ENCODE measurements around the gene MBNL2. TPM values are rescaled to one million over a fixed set of nuclear protein-coding genes. Genes with fewer than 3 reads are reported as not detected.
A peak's percentile ranks its signal among the peaks of the same experiment; 100 is the strongest.

Gene MBNL2
- total and polyA plus RNA-seq, 5 donors: 23.2 to 89.6 (median 75.8) TPM

DNA sequence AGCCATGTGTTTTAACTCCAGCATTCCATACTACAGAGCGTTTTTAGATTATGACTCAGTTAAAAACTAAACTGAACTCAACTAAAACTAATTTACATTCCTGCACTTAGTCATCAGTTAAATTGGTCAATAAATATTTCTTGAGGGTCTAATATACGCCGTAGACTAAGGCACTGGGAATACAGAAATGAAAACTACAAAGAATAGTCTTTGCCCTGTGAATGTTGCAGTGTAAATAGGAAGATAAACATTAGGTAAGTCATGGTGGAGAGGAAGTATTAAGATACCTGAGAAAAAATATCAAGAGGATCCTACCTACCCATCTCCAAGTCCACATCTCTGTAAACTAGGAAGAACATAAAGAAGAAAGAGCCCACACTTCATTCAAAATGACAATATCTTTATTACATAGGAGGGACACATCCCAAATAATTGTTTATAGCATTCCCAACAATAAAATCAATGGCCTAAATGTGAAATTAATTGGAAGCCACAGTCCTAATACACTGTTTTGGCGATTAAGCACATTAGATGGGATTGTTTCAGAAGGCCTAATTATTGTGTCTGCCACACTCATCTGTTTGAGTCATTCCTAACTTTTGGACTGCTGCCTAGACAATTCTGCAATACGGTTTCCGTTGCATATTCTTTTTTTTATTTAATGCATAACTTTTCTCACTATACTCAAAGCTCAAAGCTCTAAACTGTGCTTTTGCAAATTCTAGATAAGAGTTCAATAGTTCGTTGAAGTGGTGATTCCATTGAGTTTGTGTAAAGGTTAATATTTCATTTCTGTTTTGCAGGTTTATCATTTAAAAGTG lies 52.9 kb downstream of the MBNL2 start:
- intact Hi-C loops (cut with DNase I): loop anchor here in 1 of 4 donors (10.0 kb wide), 1 partner anchor 50 kb away; the partner anchor contains the start of gene MBNL2
- no peak overlapping the region for H3K4me3 ChIP-seq (ENCODE audit: low read length)
- ATAC-seq (peak; percentile 27 to 56), DNase-seq (no peak)
- WGBS: 41% methylated on average over 7 of the region's 7 CpGs
- H3K4me1 ChIP-seq (ENCODE audit: control insufficient read depth, insufficient read depth, low read length): peaks cover 13% of the 10 kb centered on the region
- no peak overlapping the region for H3K27ac ChIP-seq (ENCODE audit: low read length)
- H3K9me3 ChIP-seq (ENCODE audit: control insufficient read depth, low read length): no peaks in the 10 kb centered on the region
- no peaks in the 10 kb centered on the region for H3K27me3 ChIP-seq (ENCODE audit: control insufficient read depth, insufficient read depth)

DNA sequence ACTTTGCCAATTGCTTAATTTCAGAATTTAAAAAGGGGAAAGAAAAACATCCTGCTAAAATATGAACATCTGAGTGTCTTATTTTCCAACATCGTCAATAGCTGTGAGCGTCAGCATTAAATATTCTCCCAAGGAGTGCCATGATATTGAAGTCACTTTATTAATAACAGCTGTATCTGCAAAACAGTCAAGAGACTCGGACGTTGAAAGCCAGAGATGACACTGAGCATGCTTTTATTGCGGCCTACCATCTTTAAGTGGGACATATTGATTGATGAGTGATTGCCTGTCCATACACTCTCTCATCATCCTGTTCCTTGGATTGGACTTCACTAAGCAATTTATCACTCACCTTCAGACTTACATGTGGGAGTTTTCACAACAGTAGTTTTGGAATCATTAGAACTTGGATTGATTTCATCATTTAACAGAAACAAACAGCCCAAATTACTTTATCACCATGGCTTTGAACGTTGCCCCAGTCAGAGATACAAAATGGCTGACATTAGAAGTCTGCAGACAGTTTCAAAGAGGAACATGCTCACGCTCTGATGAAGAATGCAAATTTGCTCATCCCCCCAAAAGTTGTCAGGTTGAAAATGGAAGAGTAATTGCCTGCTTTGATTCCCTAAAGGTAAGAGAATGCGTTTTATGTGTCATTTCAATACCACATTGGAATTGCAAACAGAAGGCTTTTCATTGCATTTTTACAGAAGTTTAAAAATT lies 53.8 kb downstream of the MBNL2 start:
- intact Hi-C loops (cut with DNase I): loop anchor here in 1 of 4 donors (10.0 kb wide), 1 partner anchor 51 kb away; the partner anchor contains the start of gene MBNL2
- 65% methylated on average over 8 of the region's 8 CpGs for WGBS
- Histone ChIP-seq H3K9me3 (ENCODE audit: control insufficient read depth, low read length) (no peaks in the 10 kb centered on the region), H3K27me3 (ENCODE audit: control insufficient read depth, insufficient read depth) (no peaks in the 10 kb centered on the region), H3K4me1 (ENCODE audit: control insufficient read depth, insufficient read depth, low read length) (peaks cover 13% of the 10 kb centered on the region), H3K27ac (ENCODE audit: low read length) (no peak overlapping the region), H3K4me3 (ENCODE audit: low read length) (no peak overlapping the region)
- DNase-seq: no peak
- ATAC-seq: no peak

DNA sequence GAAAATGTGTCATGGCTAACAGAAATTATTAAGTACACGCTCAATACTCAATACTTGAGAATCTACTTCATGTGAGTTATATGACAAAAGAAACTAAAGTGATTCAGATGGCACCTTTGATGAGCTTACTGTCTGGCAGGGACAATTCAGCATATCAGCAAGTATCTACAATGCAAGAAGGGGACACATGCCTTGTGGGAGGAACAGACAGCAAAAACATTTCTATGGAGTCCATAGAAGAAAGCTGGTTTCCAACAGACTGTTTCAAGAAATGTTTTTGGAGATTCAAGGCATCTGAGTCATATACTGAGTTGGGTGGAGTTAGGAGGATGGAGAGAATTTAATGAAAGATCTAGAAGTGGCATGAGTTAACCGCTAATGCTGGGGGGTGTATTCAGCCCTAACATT lies 54.7 kb downstream of the MBNL2 start:
- H3K4me1 ChIP-seq (ENCODE audit: control insufficient read depth, insufficient read depth, low read length): peaks cover 13% of the 10 kb centered on the region
- no peaks in the 10 kb centered on the region for H3K27me3 ChIP-seq (ENCODE audit: control insufficient read depth, insufficient read depth)
- H3K27ac ChIP-seq (ENCODE audit: low read length): no peak overlapping the region
- H3K4me3 ChIP-seq (ENCODE audit: low read length): no peak overlapping the region
- H3K9me3 ChIP-seq (ENCODE audit: control insufficient read depth, low read length): no peaks in the 10 kb centered on the region
- WGBS: 91% methylated on average over 2 of the region's 2 CpGs
- intact Hi-C loops (cut with DNase I): loop anchor here in 1 of 4 donors (10.0 kb wide), 1 partner anchor 52 kb away; the partner anchor contains the start of gene MBNL2
- DNase-seq: no peak
- ATAC-seq: no peak

DNA sequence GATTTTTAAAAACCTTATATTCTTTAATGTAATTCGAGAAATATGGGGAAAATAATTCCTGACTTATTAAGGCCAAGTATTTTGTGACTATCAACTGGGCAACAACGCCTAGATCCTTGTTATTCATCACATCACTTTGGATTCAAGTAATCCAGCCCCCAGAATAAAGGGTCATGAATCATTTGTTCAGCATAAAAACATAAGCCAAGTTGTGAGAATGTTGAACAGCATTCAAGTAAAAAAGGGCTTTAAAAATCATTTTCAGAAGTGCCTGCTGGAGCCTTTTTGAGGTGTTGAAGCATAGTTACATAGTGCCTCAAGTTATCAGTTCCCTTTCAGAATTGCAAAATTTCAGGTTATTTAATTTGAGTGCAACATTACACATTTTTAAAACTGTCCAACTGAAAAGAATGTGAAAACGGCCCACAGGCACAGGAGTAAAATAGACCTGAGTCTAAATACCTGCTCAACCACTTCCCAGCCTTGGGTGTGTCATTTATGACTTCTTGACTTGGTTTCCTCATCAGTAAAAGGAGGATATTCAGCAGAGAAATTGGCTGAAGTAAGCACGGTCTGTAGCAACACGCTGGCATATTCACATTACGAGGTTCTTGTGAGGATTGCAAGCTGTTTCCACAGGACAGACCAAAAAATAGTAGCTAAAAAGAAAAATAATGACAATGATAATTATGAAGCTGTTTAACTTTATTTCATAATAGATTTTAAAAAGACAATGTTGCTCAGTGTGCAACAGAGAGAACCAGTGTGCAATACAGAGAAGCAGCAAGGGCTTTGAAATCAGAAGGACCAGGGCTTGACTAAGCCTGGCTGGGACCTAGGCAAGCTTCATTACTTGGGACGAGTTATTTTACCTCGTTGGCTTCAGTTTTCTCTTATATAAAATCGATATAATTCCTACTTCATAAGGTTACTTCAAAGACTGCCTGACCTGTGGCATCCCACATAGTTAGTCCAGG lies 56.6 kb downstream of the MBNL2 start:
- intact Hi-C loops (cut with DNase I): loop anchor here in 1 of 4 donors (10.0 kb wide), 1 partner anchor 54 kb away; the partner anchor contains the start of gene MBNL2
- 62% methylated on average over 9 of the region's 9 CpGs for WGBS
- Histone ChIP-seq H3K4me3 (ENCODE audit: low read length) (no peak overlapping the region), H3K4me1 (ENCODE audit: control insufficient read depth, insufficient read depth, low read length) (peaks cover 21% of the 10 kb centered on the region), H3K9me3 (ENCODE audit: control insufficient read depth, low read length) (no peaks in the 10 kb centered on the region), H3K27me3 (ENCODE audit: control insufficient read depth, insufficient read depth) (no peaks in the 10 kb centered on the region), H3K27ac (ENCODE audit: low read length) (no peak overlapping the region)
- ATAC-seq (peak; percentile 64 to 67), DNase-seq (peak in 1 of 3 donors; percentile 46)

DNA sequence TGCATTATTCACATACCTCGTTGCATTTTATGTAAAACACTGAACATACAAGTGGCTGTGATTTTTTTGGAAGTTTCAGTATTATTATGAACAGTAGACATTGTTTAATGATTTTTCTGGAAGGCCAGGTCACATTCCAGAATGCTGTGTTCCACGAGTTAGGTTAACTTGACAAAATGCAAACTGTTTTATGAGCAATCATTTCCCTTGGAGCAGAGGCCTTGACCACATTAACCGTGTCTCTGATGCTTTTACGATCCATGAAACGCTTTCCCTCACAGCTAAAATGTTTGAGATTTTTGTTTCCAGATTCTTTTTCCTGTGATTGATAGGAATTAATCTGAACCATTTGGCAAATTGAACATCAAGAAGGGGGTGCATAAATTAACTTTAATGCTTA lies 57.8 kb downstream of the MBNL2 start:
- intact Hi-C loops (cut with DNase I): loop anchor here in 1 of 4 donors (10.0 kb wide), 1 partner anchor 55 kb away; the partner anchor contains the start of gene MBNL2
- DNase-seq: no peak
- 54% methylated on average over 5 of the region's 5 CpGs for WGBS
- H3K27ac ChIP-seq (ENCODE audit: low read length): no peak overlapping the region
- H3K9me3 ChIP-seq (ENCODE audit: control insufficient read depth, low read length): no peaks in the 10 kb centered on the region
- H3K27me3 ChIP-seq (ENCODE audit: control insufficient read depth, insufficient read depth): no peaks in the 10 kb centered on the region
- ATAC-seq: no peak
- peaks cover 20% of the 10 kb centered on the region for H3K4me1 ChIP-seq (ENCODE audit: control insufficient read depth, insufficient read depth, low read length)
- no peak overlapping the region for H3K4me3 ChIP-seq (ENCODE audit: low read length)

DNA sequence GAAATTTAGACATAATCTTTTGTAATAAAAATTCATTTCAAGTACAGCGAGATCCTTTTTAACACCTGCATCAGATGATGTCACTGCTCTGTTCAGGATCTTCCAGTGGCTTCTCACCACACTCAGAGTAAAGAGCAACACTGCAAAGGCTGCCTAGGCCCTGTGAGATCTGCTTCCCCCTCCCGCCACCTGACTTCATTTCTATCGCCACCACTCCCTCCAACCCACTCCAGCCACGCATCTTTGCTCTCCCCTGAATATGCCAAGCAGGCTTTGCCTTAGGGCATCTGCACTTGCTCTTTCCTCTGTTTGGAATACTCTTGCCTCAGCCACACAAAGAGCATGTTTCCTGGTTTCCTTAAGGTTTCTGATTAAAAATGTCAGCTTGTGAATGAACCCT lies 58.3 kb downstream of the MBNL2 start:
- WGBS: 81% methylated on average over 4 of the region's 4 CpGs
- DNase-seq (no peak), ATAC-seq (no peak)
- no peaks in the 10 kb centered on the region for H3K27me3 ChIP-seq (ENCODE audit: control insufficient read depth, insufficient read depth)
- H3K9me3 ChIP-seq (ENCODE audit: control insufficient read depth, low read length): no peaks in the 10 kb centered on the region
- H3K27ac ChIP-seq (ENCODE audit: low read length): peak overlapping the region; percentile 15
- intact Hi-C loops (cut with DNase I): no loop called here
- H3K4me1 ChIP-seq (ENCODE audit: control insufficient read depth, insufficient read depth, low read length): peaks cover 20% of the 10 kb centered on the region
- H3K4me3 ChIP-seq (ENCODE audit: low read length): no peak overlapping the region

DNA sequence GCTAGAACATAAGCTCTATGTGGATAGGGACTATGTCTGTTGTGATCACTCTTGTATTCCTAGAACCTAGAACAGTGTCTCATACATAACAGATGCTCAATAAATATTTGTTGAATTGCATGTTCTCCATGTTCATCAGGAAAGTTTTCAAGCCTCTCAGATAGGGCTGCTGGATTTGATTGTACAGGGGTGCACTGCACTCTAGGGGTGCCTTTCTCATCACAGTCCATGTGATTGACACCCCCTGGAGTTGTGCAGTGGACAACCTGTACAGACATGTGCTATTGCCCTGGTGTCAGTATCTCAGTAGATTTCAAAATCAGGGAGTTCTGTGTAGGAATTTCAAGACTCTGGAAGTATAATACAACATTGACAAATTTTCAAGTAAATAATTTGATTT lies 58.9 kb downstream of the MBNL2 start:
- DNase-seq (no peak), ATAC-seq (no peak)
- Histone ChIP-seq H3K4me1 (ENCODE audit: control insufficient read depth, insufficient read depth, low read length) (peaks cover 20% of the 10 kb centered on the region), H3K4me3 (ENCODE audit: low read length) (no peak overlapping the region), H3K9me3 (ENCODE audit: control insufficient read depth, low read length) (no peaks in the 10 kb centered on the region), H3K27ac (ENCODE audit: low read length) (no peak overlapping the region), H3K27me3 (ENCODE audit: control insufficient read depth, insufficient read depth) (no peaks in the 10 kb centered on the region)
- intact Hi-C loops (cut with DNase I): no loop called here

DNA sequence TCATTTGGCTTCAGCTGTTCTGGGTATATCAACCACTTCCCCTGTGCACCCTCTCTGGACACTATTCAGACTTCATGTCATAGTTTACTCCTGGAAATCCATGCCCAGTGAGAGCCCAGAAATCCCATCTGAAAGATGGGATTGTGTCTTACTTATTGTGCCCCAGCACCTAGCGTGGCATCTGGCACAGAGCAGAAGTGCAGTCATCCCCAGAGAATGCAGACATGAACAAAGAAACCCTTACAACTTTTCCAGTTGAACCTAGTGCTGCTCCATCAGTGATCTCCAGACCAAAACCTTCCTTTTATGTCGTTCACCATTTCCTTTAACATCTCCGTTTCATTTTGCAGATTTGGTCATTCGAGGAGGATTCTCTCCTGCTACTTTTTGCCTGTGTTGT lies 60.6 kb downstream of the MBNL2 start:
- no peaks in the 10 kb centered on the region for H3K9me3 ChIP-seq (ENCODE audit: control insufficient read depth, low read length)
- H3K4me1 ChIP-seq (ENCODE audit: control insufficient read depth, insufficient read depth, low read length): peaks cover 22% of the 10 kb centered on the region
- H3K27me3 ChIP-seq (ENCODE audit: control insufficient read depth, insufficient read depth): no peaks in the 10 kb centered on the region
- intact Hi-C loops (cut with DNase I): no loop called here
- 83% methylated on average over 4 of the region's 4 CpGs for WGBS
- no peak overlapping the region for H3K4me3 ChIP-seq (ENCODE audit: low read length)
- DNase-seq: no peak
- no peak for ATAC-seq
- no peak overlapping the region for H3K27ac ChIP-seq (ENCODE audit: low read length)

DNA sequence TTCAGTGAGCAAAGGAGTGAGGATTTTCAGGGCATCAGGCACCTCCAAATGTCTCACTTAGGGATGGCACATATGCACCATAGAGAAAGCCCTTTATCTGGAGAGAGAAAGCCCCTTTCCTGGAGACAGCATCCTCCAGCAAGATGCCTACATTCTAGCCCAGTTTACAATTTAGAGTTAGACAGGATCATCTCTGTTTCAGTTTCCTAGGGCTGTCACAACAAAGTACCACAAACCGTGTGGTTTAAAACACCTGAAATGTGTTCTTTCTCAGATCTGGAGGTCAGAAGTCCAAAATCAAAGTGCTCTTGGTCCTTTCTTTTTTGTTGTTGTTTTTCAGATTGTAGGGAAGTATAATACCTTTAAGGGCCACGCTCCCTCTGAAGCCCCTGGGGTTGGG lies 61.8 kb downstream of the MBNL2 start:
- Histone ChIP-seq H3K4me1 (ENCODE audit: control insufficient read depth, insufficient read depth, low read length) (peaks cover 19% of the 10 kb centered on the region), H3K27me3 (ENCODE audit: control insufficient read depth, insufficient read depth) (no peaks in the 10 kb centered on the region), H3K4me3 (ENCODE audit: low read length) (no peak overlapping the region), H3K9me3 (ENCODE audit: control insufficient read depth, low read length) (no peaks in the 10 kb centered on the region), H3K27ac (ENCODE audit: low read length) (no peak overlapping the region)
- DNase-seq (no peak), ATAC-seq (no peak)
- WGBS: 93% methylated on average over 2 of the region's 2 CpGs
- intact Hi-C loops (cut with DNase I): no loop called here

DNA sequence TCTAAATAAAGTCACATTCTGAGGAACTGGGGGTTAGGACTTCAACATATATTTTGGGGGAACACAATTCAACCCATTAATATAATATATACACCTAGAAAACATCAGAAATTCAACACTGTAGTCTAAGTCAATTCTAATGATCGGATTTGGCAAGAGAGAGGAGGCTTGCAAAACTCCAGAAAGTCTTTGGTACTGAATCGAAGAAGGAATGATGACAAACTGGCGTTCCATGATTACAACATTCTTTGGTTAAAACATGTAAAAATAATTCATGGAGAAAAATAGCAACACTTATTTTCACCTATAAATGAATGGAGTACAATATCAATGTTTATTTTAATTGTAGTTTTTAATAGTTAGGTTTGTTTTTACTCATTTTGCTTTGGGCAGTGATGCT lies 62.4 kb downstream of the MBNL2 start:
- H3K4me3 ChIP-seq (ENCODE audit: low read length): no peak overlapping the region
- DNase-seq: no peak
- H3K4me1 ChIP-seq (ENCODE audit: control insufficient read depth, insufficient read depth, low read length): peaks cover 17% of the 10 kb centered on the region
- no peaks in the 10 kb centered on the region for H3K27me3 ChIP-seq (ENCODE audit: control insufficient read depth, insufficient read depth)
- H3K27ac ChIP-seq (ENCODE audit: low read length): no peak overlapping the region
- intact Hi-C loops (cut with DNase I): no loop called here
- no peak for ATAC-seq
- WGBS: 62% methylated on average over 3 of the region's 3 CpGs
- H3K9me3 ChIP-seq (ENCODE audit: control insufficient read depth, low read length): no peaks in the 10 kb centered on the region

All from right cardiac atrium (tissue), 5 donors.